NCI-H2029 treated with DMSO at 0.1 percent for 48 hours (cell line): ENCODE results near the gene HOXA4.

Experiments used
- DNase-seq: peaks from one replicate; lab custom pipeline; 2025; lab: John Stamatoyannopoulos, UW

The HOXA4 gene

GRCh38 chr7:27130540-27131389 is at the start of gene HOXA4:
Gene HOXA4 (minus strand): TSS chr7:27130757. CDS start chr7:27130733, 24 bp downstream.
- no peak for DNase-seq

- no peak for DNase-seq
Measured at GRCh38 chr7:27179503-27180430, 49.2 kb upstream of the HOXA4 start.

GRCh38 chr7:27179030-27179429 is 48.5 kb upstream of the HOXA4 start:
- no peak for DNase-seq

GRCh38 chr7:27178366-27178765 is 47.8 kb upstream of the HOXA4 start:
- DNase-seq: no peak

- DNase-seq: no peak
Measured at GRCh38 chr7:27177795-27178320, 47.3 kb upstream of the HOXA4 start.

GRCh38 chr7:27176962-27177794 is 46.6 kb upstream of the HOXA4 start:
- DNase-seq: no peak

GRCh38 chr7:27176524-27176845 is 45.9 kb upstream of the HOXA4 start:
- no peak for DNase-seq

GRCh38 chr7:27175626-27176523 is 45.3 kb upstream of the HOXA4 start:
- DNase-seq: no peak

GRCh38 chr7:27174874-27175625 is 44.5 kb upstream of the HOXA4 start:
- DNase-seq: no peak

- DNase-seq: no peak
Measured at GRCh38 chr7:27173956-27174873, 43.7 kb upstream of the HOXA4 start, which contains the start of gene HOXA10. Gene HOXA10 (minus strand): TSS chr7:27174320. CDS start chr7:27174306, 14 bp downstream.

- no peak for DNase-seq
Measured at GRCh38 chr7:27173511-27173955, 43.0 kb upstream of the HOXA4 start.

GRCh38 chr7:27172823-27173510 is 42.4 kb upstream of the HOXA4 start:
- no peak for DNase-seq

- DNase-seq: no peak
Measured at GRCh38 chr7:27172315-27172774, 41.8 kb upstream of the HOXA4 start.

GRCh38 chr7:27171637-27172314 is 41.2 kb upstream of the HOXA4 start:
- DNase-seq: no peak

- no peak for DNase-seq
Measured at GRCh38 chr7:27171325-27171636, 40.7 kb upstream of the HOXA4 start.

- DNase-seq: no peak
Measured at GRCh38 chr7:27170426-27171324, 40.1 kb upstream of the HOXA4 start.
